Measurements from ENCODE around the gene RHBG.

RHBG gene

GRCh38 chr1:156400191-156400935 lies 31.4 kb downstream of the RHBG start:
- TF ChIP-seq, protein P1, sequence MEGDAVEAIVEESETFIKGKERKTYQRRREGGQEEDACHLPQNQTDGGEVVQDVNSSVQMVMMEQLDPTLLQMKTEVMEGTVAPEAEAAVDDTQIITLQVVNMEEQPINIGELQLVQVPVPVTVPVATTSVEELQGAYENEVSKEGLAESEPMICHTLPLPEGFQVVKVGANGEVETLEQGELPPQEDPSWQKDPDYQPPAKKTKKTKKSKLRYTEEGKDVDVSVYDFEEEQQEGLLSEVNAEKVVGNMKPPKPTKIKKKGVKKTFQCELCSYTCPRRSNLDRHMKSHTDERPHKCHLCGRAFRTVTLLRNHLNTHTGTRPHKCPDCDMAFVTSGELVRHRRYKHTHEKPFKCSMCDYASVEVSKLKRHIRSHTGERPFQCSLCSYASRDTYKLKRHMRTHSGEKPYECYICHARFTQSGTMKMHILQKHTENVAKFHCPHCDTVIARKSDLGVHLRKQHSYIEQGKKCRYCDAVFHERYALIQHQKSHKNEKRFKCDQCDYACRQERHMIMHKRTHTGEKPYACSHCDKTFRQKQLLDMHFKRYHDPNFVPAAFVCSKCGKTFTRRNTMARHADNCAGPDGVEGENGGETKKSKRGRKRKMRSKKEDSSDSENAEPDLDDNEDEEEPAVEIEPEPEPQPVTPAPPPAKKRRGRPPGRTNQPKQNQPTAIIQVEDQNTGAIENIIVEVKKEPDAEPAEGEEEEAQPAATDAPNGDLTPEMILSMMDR (IDR thresholded peaks at IDR 0.05), result no peak
- H3K4me3 ChIP-seq, result no peak overlapping the region
- no peak overlapping the region for H3K27ac ChIP-seq
- DNase-seq (ENCODE audit: low spot score), result no peak

DNA sequence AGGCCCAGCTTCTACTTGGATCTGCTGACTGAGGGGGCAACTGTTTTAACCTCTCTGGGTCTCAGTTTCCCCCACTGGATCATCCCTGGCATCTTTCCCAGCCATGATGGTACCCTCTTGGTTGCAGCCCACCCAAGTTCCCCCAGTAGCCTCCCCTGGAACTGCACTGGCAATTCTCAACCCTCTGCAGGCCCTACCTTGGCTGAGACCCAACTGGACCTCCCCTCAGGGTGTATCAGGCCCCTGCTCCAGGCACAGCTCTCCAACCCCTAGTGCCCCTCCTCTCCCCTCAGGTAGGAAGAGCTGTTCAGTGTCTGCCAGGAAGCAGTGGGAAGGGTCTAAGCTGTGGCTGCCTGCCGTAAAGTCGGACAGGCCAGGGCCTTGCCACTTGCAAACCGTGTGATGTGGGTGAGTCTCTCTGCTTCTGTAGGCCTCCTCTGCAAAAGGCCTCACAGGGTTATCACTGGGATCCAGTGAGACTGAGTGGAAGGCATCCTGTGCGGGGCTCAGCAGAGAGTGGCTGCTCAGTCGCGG lies 32.1 kb downstream of the RHBG start:
- DNase-seq (ENCODE audit: low spot score), result no peak

DNA sequence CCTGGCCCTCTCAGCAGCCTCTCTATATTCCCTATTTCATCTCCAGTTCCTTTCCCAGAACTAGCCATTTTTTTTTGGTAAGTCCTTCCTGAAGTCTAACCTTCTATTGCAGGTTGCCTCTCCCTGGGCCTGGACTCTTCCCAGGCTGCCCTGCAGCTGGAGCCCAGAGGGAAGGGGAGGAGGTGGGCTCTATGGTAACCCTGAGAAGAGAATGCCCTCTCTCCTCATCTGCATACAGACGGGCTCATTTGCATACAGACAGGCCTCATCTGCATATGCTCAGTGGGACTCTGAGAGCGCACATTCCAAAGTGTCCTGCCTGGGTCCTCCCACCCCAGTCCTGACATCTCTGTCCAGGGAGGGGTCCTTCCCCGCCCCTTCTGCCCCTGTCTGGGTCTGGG lies 32.7 kb downstream of the RHBG start:
- no peak for DNase-seq (ENCODE audit: low spot score)
- Histone ChIP-seq H3K27ac (no peak overlapping the region), H3K4me3 (no peak overlapping the region)
- TF ChIP-seq, protein P1 (IDR thresholded peaks at IDR 0.05), result no peak

More for the DNA sequence above, 32.1 kb downstream of the RHBG start:
- H3K27ac ChIP-seq, result no peak overlapping the region
- TF ChIP-seq, protein P1 (IDR thresholded peaks at IDR 0.05), result no peak
- H3K4me3 ChIP-seq, result no peak overlapping the region

DNA sequence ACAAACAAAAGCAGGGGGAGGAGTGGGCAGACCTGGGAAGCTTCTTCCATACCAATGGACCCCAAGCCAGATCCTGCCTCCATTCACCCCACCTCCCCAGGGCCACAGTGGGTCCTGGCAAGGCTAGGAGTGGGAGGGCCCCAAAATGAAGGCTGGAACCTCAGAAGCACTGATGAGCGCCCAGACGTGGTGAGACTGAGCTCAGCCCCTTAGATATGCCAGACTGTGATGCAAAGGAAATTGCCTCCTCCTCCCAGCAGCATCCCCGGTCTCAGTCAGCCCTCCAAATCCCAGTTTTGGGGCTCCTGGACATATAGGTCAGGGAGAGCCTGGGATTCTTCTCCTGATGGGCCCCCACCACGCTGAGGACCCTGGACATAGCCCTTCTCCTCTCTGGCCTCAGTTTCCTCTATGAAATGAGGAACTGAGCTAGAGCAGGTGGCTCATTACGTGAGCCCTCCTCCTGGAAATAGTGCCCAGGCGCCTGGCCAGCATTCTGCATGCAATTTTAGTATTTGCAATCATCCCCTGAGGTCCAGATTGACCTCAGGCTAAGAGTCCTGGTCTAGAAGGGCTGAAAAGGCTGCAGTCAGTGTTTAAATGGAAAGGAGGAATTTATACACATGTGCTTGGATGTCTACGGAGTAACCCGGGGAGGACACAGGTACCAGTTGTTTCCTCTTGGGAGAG lies 33.5 kb downstream of the RHBG start:
- TF ChIP-seq, protein P1 (IDR thresholded peaks at IDR 0.05), result no peak
- no peak for DNase-seq (ENCODE audit: low spot score)
- H3K27ac ChIP-seq, result no peak overlapping the region
- H3K4me3 ChIP-seq, result no peak overlapping the region

DNA sequence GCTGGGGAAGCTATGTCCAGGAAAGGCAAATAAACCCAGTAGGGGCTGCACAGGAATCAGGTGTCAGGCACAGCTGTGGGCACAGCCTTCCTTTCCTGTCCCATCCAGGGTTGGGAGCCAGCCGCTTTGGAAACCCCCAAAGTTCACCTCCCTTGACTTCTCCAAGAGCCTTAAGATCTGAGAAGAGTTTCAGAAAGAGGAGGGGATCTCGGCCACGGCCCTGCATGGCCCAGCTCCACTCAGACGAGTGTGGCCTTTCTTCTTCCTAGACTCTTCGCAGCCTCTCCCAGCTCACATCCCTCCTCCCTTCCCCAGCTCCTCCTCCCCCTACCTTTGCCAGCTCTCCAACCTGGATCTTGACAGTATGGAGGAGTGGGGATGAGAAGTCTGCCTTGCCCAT lies 36.7 kb downstream of the RHBG start:
- TF ChIP-seq, protein P1 (IDR thresholded peaks at IDR 0.05), result no peak
- H3K27ac ChIP-seq, result no peak overlapping the region
- H3K4me3 ChIP-seq, result no peak overlapping the region
- no peak for DNase-seq (ENCODE audit: low spot score)

GRCh38 chr1:156406251-156406650 lies 37.2 kb downstream of the RHBG start:
- Histone ChIP-seq H3K27ac (no peak overlapping the region), H3K4me3 (no peak overlapping the region)
- no peak for DNase-seq (ENCODE audit: low spot score)
- TF ChIP-seq, protein P1 (IDR thresholded peaks at IDR 0.05), result no peak

Data from coronary artery (tissue), 2 donors.